ENCODE measurements around the gene HSD17B10.
"Not testable (repeated sequence)": the region's sequence is repeated elsewhere in the genome, so short reads cannot be mapped to it uniquely, and the experiment has no call there.

Gene HSD17B10

DNA sequence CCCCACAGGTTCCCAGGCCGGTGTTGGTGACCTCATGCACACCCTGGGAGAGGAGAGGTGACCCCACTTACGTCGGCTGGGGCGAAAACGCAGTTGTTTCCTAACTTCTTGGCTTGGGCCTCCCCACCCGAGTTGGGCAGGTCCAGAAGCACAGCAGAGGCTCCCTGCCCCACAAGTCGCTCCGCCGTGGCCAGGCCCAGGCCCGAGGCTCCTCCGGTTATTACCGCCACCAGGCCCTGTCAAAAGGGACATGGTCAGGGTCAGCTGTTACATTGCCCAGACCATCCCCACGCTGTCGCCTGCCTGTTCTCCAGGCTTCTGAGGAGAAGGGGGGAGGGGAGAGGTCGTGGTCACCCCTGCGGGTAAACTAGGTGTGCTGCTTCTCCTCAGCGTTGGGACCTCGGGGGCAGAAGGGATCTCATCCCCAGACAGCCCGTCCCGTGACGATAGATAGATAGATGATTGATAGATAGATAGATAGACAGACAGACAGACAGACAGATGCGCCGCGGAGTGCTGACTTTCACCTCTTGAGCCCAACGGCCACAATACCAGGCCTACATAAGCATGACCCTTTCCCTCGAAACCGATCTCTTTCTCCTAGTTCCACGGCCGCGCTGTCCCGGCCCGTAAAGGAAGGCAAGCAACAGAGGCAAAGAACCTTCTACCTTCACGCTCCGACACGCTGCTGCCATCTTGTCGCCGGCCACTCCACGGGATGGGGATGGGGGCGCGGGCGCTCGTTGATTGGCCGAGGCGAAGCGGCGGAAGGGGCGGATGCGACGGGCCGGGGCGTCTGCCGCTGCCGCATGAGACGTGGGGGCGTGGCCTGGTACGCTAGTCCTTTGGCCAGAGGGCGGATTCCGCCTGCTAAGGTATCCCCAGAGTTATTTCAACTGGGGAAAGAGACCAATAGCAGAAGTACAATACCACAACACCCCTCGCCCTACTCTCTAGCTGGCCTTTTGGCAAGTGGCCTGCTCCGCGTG, at the start of gene HSD17B10:
TSS of gene HSD17B10 (minus strand) at position 720 of the 989 bp plus-strand sequence. CDS start at position 695, 25 bp downstream.
- peak; percentile 83 for DNase-seq (ENCODE audit: low read depth)

DNA sequence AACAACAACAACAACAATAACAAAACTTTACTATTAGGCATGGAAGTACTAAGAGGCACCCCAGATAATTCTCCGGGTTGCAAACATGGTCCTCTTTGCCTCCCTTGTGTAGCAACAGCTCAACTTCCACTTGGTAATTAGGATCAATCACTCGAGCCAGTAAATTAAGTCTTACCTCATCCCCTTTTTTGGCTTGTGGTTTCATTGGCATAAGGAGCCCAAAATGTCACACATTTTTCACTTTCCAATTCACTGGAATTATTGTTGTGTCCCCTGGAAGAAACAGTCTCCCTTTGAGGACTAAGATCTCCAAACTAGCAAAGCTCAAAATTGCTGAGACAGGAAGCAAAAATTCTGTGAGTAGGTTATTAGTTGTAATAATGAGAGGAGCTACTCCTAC, 49.2 kb upstream of the HSD17B10 start:
- no peak for DNase-seq (ENCODE audit: low read depth)

DNA sequence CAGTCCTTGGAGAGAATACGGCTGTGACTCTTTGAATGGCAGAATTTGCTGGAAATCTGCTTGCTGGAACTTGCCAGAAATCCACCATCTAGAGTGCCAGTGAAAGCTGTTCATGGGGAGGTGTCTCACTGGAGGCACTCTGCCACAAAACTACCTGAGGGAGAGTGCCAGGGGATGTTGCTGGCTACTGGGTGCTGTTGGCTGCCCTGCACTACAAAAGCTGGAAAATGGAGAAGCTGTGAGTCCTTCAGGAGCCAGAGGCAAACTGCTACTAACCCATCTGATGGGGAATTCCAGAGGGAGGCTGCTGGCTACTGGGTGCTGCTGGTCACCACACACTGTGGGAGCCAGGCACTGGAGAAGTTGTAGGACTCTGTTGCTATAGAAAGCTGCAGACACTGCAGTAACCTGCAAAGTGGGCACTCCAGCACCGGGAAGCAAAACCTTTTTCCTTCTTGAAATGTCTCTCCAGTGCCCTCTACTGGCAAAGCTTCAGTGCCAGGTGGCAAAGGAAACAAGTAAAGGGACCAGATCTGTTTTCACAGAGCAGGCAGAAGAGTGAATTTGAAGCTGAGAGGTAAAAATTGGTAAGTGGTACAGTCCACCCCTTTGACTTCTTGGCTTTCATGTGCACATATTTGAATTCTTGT, 47.8 kb upstream of the HSD17B10 start:
- peak; percentile 8 for DNase-seq (ENCODE audit: low read depth)

DNA sequence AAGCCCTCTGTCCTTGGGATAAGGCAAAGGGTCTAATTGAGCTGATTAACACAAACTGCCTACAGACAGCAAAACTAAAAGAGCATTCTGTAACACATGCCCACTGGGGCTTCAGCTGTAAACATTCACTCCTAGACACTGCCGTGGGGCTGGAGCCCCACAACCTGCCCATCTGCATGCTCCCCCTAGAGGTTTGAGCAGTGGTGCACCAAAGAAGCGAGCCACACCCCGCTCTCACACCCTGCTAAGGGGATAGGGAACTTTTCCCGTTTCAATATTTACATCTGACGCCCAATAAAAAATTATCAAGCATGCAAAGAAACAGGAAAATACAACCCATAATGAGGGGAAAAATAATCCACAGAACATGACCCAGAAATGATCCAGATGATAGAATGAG, 46.9 kb upstream of the HSD17B10 start:
- DNase-seq (ENCODE audit: low read depth), result peak; percentile 2

DNA sequence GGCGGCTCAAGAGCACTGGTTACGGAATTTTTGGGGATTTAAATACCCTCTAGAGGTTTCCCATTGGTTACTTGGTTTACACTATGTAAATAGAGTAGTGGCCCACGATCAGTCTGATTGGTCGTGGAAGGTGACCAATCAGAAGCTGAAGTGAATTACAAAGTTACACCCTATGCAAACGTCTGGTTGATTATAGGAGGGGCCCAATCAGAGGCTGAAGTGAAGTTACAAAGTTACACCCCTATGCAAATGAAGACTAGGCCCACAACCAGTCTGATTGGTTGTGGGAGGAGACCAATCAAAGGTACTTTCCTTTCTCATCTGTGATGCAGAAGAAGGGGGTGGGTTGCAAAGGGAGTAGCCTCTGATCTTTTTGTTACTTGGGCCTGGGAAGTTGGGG, 45.1 kb upstream of the HSD17B10 start:
- no peak for DNase-seq (ENCODE audit: low read depth)

DNA sequence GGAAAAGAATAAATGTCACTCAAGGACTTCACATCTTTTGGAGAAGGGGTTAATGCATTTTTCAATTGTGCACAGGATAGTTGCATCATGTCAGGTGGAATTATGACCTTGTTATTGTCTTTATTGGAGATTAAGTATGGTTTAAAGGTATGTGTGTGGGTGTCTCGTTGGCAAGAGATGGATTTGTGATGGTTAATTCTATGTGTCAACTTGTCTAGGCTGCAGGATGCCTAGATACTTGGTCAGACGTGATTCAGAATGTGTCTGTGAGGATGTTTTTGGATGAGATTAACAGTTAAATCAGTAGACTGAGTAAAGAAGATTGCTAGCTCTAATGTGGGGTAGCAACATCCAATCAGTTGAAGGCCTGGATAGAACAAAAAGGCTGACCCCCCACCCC, 42.2 kb upstream of the HSD17B10 start:
- no peak for DNase-seq (ENCODE audit: low read depth)

DNA sequence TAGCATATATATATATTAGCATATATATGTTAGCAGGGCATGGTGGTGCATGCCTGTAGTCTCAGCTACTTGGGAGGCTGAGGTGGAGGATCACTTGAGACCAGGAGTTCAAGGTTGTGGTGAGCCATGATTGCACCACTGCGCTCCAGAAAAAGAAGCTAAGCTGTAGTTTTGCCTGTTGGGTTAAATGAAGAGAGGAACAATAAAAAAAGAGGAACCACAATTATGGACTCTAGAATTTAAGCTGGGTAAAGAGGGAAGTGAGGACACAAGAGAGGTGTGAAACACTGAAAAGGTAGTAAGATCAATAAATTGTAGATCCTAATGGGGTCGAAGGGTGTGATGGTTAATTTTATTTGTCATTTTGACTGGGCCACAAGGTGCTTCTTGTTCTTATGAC, 40.5 kb upstream of the HSD17B10 start:
- DNase-seq (ENCODE audit: low read depth), result no peak

DNA sequence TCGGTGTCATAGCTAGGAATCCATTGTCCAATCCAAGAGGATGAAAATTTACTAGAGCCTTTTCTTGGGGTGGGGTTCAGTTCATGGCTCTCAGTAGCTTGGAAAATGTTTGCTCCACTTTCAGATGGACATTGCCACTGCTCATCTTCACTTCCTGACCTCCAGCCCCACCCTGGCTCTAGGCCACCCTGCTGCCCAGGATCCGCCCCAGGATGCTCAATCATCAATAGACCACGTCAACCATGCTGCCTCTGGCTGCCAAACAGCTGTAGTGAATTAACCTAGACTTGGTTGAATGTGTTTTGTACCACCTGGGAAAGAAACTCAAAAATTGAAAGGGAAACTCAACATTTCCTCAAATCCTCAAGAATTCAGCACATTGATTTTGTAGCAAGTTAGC, 37.2 kb upstream of the HSD17B10 start:
- DNase-seq (ENCODE audit: low read depth), result no peak

DNA sequence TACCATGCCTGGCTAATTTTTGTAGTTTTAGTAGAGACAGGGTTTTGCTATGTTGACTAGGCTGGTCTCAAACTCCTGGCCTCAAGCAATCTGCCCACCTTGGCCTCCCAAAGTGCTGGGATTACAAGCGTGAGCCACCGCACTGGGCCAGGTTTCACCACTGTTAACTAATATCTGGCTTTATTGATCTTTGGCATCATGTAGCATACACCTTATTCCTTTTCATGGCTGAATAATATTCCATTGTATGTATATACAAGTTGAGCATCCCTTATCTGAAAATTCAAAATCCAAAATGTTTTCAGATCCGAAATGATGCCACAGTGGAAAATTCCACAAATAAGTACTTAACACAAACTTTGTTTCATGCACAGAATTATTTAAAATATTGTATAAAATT, 34.5 kb upstream of the HSD17B10 start:
- DNase-seq (ENCODE audit: low read depth), result not testable (repeated sequence)

DNA sequence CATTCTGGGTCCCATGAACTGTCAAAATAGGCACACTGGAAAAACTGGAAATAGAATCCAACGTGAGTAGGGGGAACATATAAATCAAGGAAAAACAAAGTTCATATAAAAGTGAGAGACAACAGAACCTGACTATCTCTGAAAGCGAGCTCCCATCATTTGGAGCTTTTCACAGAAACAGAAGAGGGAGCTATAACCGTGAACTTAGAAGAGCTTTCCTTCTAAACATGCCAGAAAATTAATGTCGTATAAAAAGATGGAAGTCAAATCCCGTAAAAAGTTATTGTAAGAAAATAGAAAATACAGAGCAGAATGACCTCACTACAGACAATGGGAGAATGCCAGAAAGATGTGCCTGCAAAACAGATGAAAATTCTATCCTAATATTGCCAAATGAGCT, 23.9 kb upstream of the HSD17B10 start:
- DNase-seq (ENCODE audit: low read depth), result no peak

DNA sequence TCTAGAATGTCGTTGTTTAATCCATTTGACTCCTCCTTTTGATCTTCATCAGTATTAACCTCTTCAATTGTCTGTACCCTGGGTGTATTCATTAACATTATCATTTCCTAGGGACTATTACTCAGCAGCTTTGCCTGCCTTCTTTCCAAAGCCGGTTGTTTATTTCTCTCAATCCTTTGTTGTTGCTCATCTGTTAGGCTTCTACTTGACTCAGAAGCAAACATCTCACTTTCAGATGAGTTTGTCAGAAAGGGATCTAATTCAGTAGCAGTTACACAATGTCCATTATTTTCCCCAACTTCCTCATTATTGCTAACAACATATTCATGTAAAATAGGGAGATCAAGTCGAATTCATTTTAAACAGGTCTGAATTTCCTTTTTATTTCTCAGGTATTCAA, 22.1 kb upstream of the HSD17B10 start:
- no peak for DNase-seq (ENCODE audit: low read depth)

DNA sequence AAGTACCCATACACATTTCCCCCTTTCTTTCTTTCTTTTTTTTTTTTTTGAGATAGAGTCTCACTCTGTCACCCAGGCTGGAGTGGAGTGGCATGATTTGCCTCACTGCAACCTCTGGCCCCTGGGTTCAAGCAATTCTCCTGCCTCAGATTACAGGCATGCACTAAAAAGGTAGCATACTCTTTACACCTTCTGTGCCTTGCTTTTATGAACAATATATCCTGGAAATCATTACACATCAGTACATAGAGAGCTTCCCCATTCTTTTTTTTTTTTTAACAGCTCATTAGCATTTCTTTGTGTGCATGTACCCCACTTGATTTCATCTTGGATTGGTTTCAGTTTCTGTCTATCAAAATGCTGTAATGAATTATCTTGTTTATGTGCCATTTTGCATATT, 18.6 kb upstream of the HSD17B10 start:
- no peak for DNase-seq (ENCODE audit: low read depth)

DNA sequence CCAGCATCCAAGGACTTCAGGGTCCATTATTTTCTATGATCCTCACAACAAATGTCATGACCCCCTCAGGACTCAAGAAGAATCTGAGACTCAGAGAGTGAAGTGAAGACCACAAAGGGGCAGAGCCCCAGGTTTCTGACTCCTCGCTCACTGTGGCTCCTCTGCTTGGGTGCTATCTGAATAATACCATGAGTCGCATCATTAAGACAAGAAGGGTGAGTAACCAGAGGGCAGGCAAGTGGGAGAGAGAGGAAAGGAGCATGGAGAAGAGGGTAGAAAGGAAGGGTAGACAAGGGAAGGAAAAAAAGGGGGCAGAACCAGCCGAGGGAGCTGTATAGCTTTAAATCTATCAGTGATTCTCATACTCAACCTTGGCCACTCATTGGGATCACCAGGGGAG, 15.5 kb upstream of the HSD17B10 start:
- DNase-seq (ENCODE audit: low read depth), result no peak

DNA sequence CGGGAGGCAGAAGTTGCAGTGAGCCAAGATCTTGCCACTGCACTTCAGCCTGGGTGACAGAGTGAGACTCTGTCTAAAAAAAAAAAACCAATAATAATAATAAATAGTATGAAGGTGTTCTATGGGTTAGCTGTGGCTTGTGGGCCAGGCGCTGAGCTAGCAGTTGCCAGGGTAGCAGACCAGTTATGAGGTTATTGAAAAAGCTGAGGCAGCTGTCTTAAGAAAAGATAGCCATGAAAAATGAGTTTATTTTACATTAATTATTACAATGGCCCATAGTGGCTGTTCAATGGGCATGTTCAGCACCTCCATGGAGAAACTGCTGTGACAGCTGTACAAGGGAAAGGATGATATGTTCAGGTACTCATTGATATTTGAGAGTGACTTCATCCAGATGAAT, 13.3 kb upstream of the HSD17B10 start:
- DNase-seq (ENCODE audit: low read depth), result no peak

DNA sequence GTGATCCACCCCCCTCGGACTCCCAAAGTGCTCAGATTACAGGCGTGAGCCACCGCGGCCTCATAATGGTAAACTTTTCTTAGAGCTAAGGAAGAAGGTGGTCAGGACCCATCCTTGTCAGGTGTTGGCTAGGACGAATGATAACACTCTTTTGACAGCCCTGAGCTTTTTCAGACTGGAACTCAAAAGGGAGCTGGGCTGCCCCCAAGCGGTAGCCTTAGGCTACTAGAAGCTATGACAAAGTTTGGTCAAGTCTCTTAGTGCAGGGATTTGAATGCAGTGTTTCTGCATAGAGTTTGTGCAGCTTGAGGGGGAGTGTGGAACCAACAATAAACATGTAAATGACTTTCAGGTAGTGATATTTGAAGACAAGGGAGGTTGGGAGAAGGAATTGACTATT, 11.8 kb upstream of the HSD17B10 start:
- DNase-seq (ENCODE audit: low read depth), result peak; percentile 31

DNA sequence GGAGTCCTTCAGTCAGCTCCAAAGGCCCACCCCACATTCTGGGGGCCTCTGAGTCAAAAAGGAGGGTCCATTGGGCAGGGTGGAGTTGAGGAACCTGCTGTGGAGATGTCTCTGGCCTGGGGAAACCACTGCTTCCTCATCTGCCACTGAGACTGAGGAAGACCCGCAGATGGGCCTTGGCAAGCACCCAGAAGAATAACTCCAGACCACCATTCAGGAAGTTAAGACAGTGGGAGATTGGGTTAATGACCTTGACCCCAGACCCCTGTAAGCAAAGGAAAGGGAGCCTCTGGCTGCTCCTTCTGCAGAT, 8.1 kb upstream of the HSD17B10 start:
- DNase-seq (ENCODE audit: low read depth), result no peak

DNA sequence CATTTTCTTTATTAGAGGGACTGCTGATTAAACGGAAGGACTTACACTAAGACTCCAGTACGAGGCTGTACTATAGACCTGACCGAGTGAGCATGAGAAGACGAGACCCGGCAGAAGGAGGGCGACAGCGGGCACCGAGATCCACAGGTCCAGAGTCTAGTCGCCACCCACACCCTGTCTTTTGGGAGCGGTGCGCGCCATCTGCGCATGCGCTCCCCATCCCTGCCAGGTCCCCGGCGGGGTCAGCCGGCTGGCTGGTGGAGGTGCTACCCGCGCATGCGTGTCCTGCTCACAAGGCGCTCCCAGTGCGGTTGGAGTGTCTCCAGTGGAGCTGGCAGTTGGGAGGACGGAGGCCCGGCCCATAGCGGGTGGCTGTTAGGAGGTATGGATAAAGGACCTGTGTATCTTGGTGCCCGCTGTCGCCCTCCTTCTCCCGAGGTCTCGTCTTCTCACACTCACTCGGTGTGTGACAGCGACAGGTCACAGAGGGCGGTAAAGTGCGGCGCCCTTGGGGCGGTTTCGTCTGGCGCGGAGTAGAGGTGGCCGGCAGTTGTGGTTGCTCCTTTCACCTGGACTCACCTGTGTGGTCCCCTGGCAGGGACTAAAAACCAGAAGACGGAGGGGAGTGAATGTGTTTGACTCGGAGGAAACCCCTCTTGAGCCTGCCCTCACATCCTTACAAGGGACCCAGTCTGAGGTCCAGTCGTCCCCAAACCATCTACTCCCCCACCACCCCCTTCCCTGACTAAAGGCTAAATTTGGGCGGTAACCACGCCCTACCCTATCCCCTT, 7.6 kb upstream of the HSD17B10 start:
- peak; percentile 75 for DNase-seq (ENCODE audit: low read depth)

DNA sequence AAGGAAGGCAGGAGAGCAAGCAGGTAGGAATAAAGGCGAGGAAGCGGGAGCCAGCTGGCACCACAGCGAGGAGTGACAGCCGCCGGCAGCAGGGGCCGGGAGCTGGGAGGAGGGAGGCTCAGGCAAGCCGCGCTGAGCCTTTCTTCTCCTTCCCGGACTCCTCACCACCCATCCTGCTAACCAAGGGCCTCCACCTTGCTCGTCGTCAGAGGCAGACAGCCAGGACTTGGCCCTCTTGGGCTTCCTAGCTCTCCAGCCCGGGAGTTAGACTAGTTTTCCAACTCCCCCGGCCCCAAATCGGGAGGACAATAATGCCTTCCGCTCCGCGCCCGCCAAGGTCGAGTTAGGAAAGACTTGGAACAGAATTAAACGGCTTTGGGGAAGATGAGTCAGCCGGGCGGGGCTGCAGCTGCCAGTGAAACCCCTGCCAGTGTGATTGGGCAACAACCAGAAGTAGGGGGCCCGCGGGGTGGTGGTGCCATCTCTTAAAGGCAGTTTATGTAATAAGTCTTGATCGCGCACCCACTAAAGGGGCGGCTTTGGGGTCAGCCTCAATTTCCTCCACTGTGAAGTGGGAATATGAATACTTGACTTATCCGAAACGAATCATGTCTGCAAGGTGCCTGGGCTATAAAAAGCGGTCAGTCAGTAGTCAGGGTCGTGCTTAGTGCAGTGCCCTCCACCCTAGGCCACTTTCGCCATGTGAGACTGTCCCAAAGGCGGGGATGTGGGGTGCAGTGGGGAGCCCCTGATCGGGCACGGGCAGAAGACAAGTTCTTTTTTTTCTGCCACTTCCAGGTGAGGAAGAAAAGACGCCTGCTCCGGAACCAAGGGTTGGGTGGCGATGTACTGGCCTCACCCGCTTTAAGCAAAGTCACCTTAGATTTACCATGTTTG, 6.7 kb upstream of the HSD17B10 start:
- no peak for DNase-seq (ENCODE audit: low read depth)

DNA sequence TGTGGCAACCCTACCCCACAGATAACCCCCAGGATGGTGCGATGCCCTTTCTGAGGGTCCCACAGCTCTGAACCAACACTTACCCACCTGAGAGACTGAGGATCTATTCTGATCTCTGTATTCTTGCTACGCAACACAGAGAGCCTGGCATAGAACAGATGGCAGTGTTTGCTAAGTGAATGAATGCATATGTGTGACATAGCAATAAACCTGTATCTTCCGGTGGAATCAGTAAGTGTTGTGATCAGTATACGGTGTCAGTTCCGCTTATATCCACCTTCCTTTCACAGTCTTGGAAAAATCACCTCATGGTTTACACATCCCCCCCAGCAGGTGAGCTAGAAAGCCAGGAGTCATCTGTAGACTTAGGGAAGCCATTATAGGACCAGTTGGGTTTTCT, 5.9 kb upstream of the HSD17B10 start:
- no peak for DNase-seq (ENCODE audit: low read depth)

DNA sequence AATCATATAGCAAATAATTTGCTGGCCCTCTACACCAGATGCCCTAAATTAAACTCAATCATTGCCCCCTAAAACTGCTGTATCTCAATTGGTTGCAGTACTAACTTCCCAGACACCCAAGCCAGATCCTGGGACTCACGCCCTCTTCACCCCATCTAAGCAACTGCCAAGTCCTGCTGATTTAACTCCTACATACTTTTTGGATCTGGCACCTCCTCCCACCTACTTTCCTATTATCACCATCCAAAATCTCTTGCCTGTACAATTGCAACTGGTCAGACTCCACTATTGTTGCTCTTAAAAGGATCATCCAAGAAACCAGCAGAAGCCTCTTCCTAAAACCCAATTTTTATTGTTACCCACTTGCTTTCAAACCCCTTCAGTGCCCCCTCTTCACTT, 4.7 kb upstream of the HSD17B10 start:
- DNase-seq (ENCODE audit: low read depth), result no peak

DNA sequence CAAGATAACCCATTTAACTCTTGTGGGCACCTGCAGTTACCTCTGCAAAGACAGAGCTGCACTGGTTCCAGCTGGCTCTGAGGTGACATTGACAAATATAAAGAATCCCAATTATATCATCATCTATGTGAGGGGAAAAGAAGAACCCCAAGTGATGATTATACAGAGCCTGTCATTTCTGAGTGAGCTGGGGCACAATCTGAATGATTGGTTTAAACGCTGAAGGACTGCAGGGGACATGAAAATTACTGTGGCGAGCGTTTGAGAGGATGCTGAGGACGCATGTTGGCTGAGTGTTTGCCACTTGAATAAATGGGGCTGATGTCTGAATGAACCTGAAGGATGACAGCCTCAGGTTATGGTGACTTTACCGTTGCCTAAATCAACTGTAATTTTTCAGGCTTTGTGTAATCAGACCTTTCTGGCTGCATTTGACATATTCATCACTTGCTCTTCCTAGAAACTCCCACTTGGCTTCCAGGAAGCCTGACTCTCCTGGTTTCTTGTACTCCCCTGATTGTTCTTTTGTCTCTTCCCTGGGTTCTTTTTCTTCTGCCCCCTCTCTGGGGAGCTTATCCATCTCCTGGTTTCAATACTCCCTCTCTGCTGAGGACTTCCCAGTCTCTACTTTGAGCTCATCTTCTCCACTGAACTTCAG, 4.1 kb upstream of the HSD17B10 start:
- no peak for DNase-seq (ENCODE audit: low read depth)

Data from activated T-cell treated with anti-CD3 and anti-CD28 coated beads for 48 hours (primary cell).